Loucy (cell line): ENCODE measurements around the gene PLEKHH1.

Experiments used
- H2AFZ ChIP-seq: fragments of 200-600 bp; sonication (generic); 2 replicates; pipeline ENCODE4 v1.6.0; 2016; ENCODE audit warnings: antibody characterized with exemption, mild to moderate bottlenecking, low read length, moderate library complexity
- H3F3A ChIP-seq: fragments of 200-600 bp; 2 replicates; pipeline ENCODE4 v1.6.0; 2016; ENCODE audit warnings: antibody characterized with exemption, low read depth, mild to moderate bottlenecking
- H3K27me3 ChIP-seq: fragments of 200-600 bp; sonication (generic); 2 replicates; pipeline ENCODE4 v1.6.1; 2014; ENCODE audit warnings: low read length, mild to moderate bottlenecking; ENCODE audit not compliant: insufficient read depth, poor library complexity, severe bottlenecking
- H3K36me3 ChIP-seq: fragments of 200-600 bp; sonication (generic); 2 replicates; pipeline ENCODE4 v1.6.1; 2016; ENCODE audit warnings: low read length; ENCODE audit not compliant: insufficient read depth
- H3K4me1 ChIP-seq: fragments of 200-600 bp; sonication (generic); 2 replicates; pipeline ENCODE4 v1.5.1; 2014; ENCODE audit warnings: low read length, mild to moderate bottlenecking; ENCODE audit not compliant: insufficient read depth, poor library complexity, severe bottlenecking
- H3K4me2 ChIP-seq: fragments of 200-600 bp; sonication (generic); 2 replicates; pipeline ENCODE4 v1.6.0; 2014; ENCODE audit warnings: antibody characterized with exemption, low read length, low read depth, mild to moderate bottlenecking; ENCODE audit not compliant: poor library complexity, severe bottlenecking
- H3K4me3 ChIP-seq: fragments of 200-600 bp; sonication (generic); 2 replicates; pipeline ENCODE4 v1.5.1; 2014; ENCODE audit warnings: low read length, mild to moderate bottlenecking, mixed read lengths; ENCODE audit not compliant: poor library complexity, severe bottlenecking
- H3K79me2 ChIP-seq: fragments of 200-600 bp; sonication (generic); 2 replicates; pipeline ENCODE4 v1.6.1; 2014; ENCODE audit warnings: low read length; ENCODE audit not compliant: insufficient read depth
- H3K9ac ChIP-seq: fragments of 200-600 bp; sonication (generic); 2 replicates; pipeline ENCODE4 v1.6.0; 2014; ENCODE audit warnings: mild to moderate bottlenecking, low read depth, low read length, moderate library complexity; ENCODE audit not compliant: poor library complexity, severe bottlenecking
- H3K9me2 ChIP-seq: fragments of 200-600 bp; sonication (generic); replicated peaks from 2 replicates; pipeline ENCODE4 v1.6.1; 2016; ENCODE audit warnings: low read depth, low read length, mixed read lengths
- H3K9me3 ChIP-seq: fragments of 200-600 bp; sonication (generic); 2 replicates; pipeline ENCODE4 v1.6.1; 2014; ENCODE audit warnings: mild to moderate bottlenecking, antibody characterized with exemption, low read length, low read depth; ENCODE audit not compliant: insufficient read depth
- H4K20me1 ChIP-seq: fragments of 200-600 bp; sonication (generic); 2 replicates; pipeline ENCODE4 v1.6.0; 2014; ENCODE audit warnings: antibody characterized with exemption, low read length, mild to moderate bottlenecking; ENCODE audit not compliant: insufficient read depth, poor library complexity, severe bottlenecking
- CTCF ChIP-seq: fragments of 200-600 bp; sonication (generic); conservative IDR thresholded peaks from 2 replicates; pipeline ENCODE4 v1.5.1; 2014; ENCODE audit warnings: mild to moderate bottlenecking, antibody characterized with exemption, low read length
- EZH2phosphoT487 ChIP-seq: fragments of 200-600 bp; IDR thresholded peaks from 2 replicates; pipeline ENCODE4 v1.6.1; 2018; ENCODE audit warnings: antibody characterized with exemption, mild to moderate bottlenecking, moderate library complexity, borderline replicate concordance

Gene PLEKHH1

DNA sequence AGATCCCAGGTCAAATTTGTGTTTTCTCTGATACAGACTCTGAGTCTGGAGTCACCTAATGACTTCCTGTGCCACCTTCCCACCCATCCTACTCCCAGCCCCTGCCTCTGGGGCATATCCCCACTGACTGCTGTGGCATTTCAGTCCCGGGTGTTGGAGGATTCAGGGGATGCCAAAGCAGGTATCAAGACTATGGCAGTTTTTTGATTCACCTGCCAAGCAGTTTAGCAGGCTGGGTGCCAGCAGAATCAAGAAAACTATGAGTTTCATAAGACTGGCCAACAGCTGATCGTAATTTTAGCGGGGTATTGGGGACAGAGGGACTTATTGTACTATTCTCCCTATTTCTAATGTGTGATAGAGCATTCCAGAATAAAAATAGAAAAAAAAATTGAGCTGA is 4.6 kb downstream of the PLEKHH1 start:
- H3K9me3 ChIP-seq, result no peaks in the 10 kb centered on the region
- H4K20me1 ChIP-seq, result no peaks in the 10 kb centered on the region
- no peaks in the 10 kb centered on the region for H3K9me2 ChIP-seq
- H3K79me2 ChIP-seq, result no peaks in the 10 kb centered on the region
- H3F3A ChIP-seq, result no peaks in the 10 kb centered on the region
- no peak overlapping the region for H2AFZ ChIP-seq
- H3K9ac ChIP-seq, result no peak overlapping the region
- H3K4me1 ChIP-seq, result no peaks in the 10 kb centered on the region
- no peak overlapping the region for H3K4me2 ChIP-seq
- no peaks in the 10 kb centered on the region for H3K36me3 ChIP-seq
- no peak for TF ChIP-seq CTCF
- H3K4me3 ChIP-seq, result no peak overlapping the region
- H3K27me3 ChIP-seq, result peaks cover 8% of the 10 kb centered on the region

GRCh38 chr14:67538501-67538900 is 5.4 kb downstream of the PLEKHH1 start:
- Histone ChIP-seq H3K4me1 (no peaks in the 10 kb centered on the region), H3K4me3 (no peak overlapping the region), H3F3A (no peaks in the 10 kb centered on the region), H3K9ac (no peak overlapping the region), H3K9me3 (no peaks in the 10 kb centered on the region), H3K36me3 (no peaks in the 10 kb centered on the region), H2AFZ (no peak overlapping the region), H4K20me1 (no peaks in the 10 kb centered on the region), H3K79me2 (no peaks in the 10 kb centered on the region), H3K27me3 (peaks cover 3% of the 10 kb centered on the region), H3K4me2 (no peak overlapping the region), H3K9me2 (no peaks in the 10 kb centered on the region)
- TF ChIP-seq CTCF (no peak), EZH2phosphoT487 (no peak)

DNA sequence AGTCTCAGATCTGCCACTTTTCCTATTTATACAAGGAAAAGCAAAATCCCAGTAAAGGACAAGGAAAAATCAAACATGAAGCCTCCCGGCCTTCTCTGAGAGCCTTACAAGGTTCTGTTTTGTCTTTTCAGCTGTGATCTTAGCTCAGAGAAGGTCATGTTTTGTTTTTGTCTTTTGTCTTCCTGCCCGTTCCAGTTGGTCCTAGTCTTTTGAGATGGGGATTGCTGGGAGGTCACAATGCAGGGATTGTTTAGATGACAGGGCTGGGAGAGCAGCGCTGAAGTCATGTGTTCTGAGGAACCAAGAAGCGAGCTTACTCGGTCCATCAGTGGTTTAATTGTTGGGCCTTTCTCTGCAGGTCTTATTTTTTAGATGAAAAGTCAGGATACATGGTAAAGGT is 6.0 kb downstream of the PLEKHH1 start:
- Histone ChIP-seq H3K9ac (no peak overlapping the region), H3K4me2 (no peak overlapping the region), H3K27me3 (no peaks in the 10 kb centered on the region), H4K20me1 (no peaks in the 10 kb centered on the region), H3K9me3 (no peaks in the 10 kb centered on the region), H3K36me3 (no peaks in the 10 kb centered on the region), H3K4me3 (no peak overlapping the region), H3F3A (no peaks in the 10 kb centered on the region), H3K79me2 (no peaks in the 10 kb centered on the region), H3K9me2 (no peaks in the 10 kb centered on the region), H3K4me1 (no peaks in the 10 kb centered on the region), H2AFZ (no peak overlapping the region)
- TF ChIP-seq CTCF, result no peak
- no peak for TF ChIP-seq EZH2phosphoT487
